AG09319 (cell line): ENCODE data around the gene ACSS3.
"Not testable (repeated sequence)": the region's sequence is repeated elsewhere in the genome, so short reads cannot be mapped to it uniquely, and the experiment has no call there.

Source experiments
- DNase-seq: peaks from one replicate; pipeline ENCODE4 v3.0.0-alpha.2; 2010; ENCODE audit warnings: low read depth; ENCODE audit errors: extremely low read depth
- CTCF ChIP-seq: IDR thresholded peaks from 2 replicates; pipeline ENCODE4 v1.5.1; 2011; ENCODE audit warnings: low read depth, mild to moderate bottlenecking, inconsistent platforms, low read length, moderate library complexity

Gene ACSS3

GRCh38 chr12:81077686-81078441 lies at the start of gene ACSS3:
ACSS3 (plus strand) TSS chr12:81078079; CDS start chr12:81078121, 42 bp downstream.
- TF ChIP-seq CTCF: no peak
- DNase-seq: no peak

- DNase-seq: no peak
- TF ChIP-seq CTCF: no peak
These were observed 43.0 kb upstream of the ACSS3 start for GRCh38 chr12:81034926-81035325.

GRCh38 chr12:81039231-81039630 lies 38.6 kb upstream of the ACSS3 start:
- no peak for DNase-seq
- TF ChIP-seq CTCF: no peak

GRCh38 chr12:81043979-81044740 lies 33.7 kb upstream of the ACSS3 start:
- no peak for TF ChIP-seq CTCF
- no peak for DNase-seq

- not testable (repeated sequence) for DNase-seq
These were observed 12.9 kb upstream of the ACSS3 start for GRCh38 chr12:81064971-81065370.

- TF ChIP-seq CTCF: no peak
- no peak for DNase-seq
These were observed 7.0 kb upstream of the ACSS3 start for GRCh38 chr12:81070846-81071245.

GRCh38 chr12:81075539-81075938 lies 2.3 kb upstream of the ACSS3 start:
- no peak for TF ChIP-seq CTCF
- no peak for DNase-seq

- DNase-seq: no peak
- TF ChIP-seq CTCF: no peak
These were observed 572 bp upstream of the ACSS3 start for GRCh38 chr12:81077329-81077685.
